GM13977 (cell line): ENCODE measurements around the gene TUBE1.

Experiments used
- DNase-seq: peaks from one replicate; pipeline ENCODE4 v3.0.0; 2012; ENCODE audit warnings: low spot score
- in situ Hi-C: fragments of 300-500 bp; cut with MboI; formaldehyde crosslinking; loops from one replicate; pipeline ENCODE4 v1.12.0; 2022; ENCODE audit warnings: low sequenced_read_pairs, low pct_unique_long_range_greater_than_20kb, mixed read lengths, inconsistent platforms; ENCODE audit not compliant: unreplicated experiment
- TF ChIP-seq, protein P1 (sequence below): IDR thresholded peaks from 2 replicates; pipeline ENCODE4 v1.5.1; 2012; ENCODE audit warnings: mild to moderate bottlenecking, control low read depth; ENCODE audit not compliant: insufficient read depth; ENCODE audit errors: extremely low read depth, missing control alignments

Gene TUBE1

DNA sequence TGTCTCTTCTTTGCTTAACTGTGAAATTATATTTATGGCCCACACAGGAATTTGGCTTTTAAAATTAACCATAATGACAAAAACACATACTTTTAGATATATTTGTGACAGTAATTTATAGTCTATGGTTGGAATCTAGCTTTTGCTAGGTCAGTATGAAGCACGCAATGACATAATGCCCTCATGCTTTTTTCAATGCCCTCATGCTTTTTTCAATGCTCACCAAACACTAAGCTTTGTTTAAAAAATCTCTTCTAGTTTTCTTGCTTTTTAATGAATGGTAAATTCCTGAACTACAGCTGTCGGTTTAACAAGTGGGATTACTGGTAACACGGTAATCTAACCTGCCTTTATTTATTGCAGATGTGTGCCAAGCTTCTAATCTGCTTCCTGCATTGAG, 20.7 kb downstream of the TUBE1 start:
- no peak for DNase-seq
- in situ Hi-C loops, result no loop called here
- TF ChIP-seq, protein P1, sequence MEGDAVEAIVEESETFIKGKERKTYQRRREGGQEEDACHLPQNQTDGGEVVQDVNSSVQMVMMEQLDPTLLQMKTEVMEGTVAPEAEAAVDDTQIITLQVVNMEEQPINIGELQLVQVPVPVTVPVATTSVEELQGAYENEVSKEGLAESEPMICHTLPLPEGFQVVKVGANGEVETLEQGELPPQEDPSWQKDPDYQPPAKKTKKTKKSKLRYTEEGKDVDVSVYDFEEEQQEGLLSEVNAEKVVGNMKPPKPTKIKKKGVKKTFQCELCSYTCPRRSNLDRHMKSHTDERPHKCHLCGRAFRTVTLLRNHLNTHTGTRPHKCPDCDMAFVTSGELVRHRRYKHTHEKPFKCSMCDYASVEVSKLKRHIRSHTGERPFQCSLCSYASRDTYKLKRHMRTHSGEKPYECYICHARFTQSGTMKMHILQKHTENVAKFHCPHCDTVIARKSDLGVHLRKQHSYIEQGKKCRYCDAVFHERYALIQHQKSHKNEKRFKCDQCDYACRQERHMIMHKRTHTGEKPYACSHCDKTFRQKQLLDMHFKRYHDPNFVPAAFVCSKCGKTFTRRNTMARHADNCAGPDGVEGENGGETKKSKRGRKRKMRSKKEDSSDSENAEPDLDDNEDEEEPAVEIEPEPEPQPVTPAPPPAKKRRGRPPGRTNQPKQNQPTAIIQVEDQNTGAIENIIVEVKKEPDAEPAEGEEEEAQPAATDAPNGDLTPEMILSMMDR, result no peak

DNA sequence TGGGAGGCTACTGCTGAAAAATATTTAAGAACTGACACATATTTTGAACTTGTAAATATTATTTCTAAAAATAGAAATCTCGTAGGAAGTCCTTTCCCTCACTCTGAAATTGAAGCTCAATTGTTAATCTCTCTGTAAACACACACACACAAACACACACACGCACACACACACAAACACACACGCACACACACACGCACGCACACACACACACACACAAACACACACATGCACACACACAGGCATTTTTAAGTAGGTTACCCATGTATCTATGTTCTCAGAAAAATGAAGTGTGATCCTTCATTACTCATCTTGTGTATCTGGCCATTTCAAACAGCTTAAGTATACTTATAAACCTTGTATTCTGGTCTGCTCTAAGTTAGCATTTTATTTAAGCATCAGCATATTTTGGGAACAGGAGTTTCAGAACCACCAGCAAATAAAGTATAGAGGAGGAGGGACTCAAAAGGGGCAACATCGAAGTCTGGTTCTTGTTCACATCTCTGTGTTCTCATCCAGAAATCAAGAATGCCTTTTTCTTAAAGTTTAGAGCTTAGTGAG, 21.8 kb downstream of the TUBE1 start:
- TF ChIP-seq, protein P1, result no peak
- in situ Hi-C loops, result no loop called here
- no peak for DNase-seq

DNA sequence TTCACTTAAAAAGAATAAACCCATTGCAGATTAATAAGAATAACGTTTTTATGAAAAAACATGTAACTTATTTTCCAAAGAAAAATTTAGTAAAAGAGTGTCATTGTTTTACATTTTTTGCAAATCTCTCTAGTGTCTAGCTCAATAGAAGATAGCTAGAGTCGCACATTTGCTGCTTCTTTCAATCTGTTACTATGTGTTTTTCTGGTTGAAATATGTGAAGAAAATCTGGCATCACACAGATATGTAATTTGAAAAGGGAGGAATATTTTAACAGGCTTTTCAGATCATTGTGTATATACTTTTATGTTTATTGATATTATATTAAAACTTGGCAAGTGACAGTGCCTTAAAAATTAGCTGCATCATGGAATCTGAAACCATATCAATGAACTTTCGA, 24.3 kb downstream of the TUBE1 start:
- TF ChIP-seq, protein P1, result no peak
- no peak for DNase-seq
- in situ Hi-C loops, result no loop called here

DNA sequence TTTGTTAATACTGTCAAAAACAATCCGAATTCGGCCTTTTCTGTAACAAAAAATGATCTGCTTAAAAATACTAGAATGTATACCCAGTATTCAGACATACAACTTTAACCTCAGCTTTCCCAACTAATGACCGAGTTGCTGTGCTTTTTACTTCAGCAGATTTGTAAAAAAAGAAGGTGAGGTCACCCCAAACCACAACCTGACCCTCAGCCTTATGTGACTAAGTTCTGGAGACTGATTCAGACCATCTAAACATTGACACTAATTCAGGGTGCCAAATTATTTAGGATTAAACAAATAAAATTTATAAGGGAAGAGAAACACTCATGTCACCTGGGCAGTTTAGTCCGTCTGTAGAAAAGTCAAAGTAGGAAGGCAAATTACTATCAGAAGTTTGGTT, 25.7 kb downstream of the TUBE1 start:
- in situ Hi-C loops, result no loop called here
- TF ChIP-seq, protein P1, result no peak
- no peak for DNase-seq

DNA sequence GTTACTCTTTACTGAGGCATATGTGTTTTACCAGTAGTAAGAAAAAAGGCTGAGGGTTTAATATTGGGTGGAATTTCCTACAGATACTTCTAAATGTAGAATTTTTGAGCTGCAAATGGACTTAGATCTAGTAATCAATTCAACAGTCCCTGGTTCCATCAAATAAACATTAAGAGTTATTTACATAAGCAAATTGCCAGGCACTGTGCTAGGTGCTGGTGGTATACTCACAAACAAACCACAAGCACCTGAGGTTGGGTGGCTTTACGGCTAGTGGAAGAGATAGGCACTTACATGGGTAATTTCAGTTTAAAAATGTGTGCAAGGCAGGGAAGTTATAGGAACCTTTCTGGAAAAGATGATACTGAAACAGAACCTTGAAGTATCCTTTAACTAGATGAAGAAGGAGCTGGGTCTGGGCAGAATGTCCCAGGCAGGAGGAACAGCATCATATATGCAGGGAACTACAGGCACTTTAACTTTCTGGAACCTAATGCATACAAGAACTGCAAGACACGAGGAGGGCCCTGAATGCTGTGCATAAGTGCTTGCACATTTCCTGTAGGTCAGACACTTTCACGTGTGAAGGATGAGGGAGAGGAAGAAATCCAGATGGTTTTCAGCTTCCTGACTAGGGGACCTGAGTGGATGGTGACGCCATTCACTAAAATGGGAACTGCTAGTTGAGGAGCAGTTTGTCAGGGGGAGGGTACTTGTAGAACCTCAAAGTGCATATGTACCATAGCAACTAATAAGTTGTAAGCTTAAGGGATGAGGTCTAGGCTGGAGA, 28.8 kb downstream of the TUBE1 start:
- TF ChIP-seq, protein P1, result no peak
- no peak for DNase-seq
- in situ Hi-C loops, result no loop called here

DNA sequence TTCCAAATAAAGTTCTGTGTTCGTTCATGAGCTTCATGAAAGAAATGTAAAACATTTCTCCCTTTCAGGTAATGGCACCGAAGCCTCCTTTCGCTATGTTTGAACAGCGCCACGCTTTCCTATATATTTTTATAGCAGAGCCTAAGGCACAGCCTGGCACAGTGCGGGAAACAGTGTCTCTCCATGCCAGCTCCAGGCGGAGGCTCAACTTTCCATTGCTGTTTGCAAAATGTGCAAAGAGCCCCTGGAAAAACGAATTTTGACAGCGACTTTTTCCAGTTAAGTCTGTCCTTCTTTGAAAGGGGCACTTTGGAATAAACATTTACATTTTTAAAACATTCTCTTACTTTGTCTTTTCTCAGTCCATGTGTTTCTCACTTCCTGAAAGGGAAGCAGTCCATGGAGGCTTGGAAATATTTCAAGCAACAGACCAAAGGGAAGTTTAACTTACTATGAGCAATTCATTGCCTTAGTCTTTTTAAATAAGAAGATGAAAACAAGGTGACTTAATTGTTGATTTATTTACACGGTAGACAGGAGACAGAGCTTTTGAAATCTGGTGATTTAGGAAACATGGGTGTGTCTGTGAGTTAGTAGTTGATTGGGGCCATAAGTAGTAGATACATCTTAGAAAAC, 32.6 kb downstream of the TUBE1 start:
- in situ Hi-C loops, result no loop called here
- no peak for DNase-seq
- TF ChIP-seq, protein P1, result no peak
